HK-2 (cell line): ENCODE data around the gene CCDC71L.
A peak's percentile ranks its signal among the peaks of the same experiment; 100 is the strongest.

Experiments
- DNase-seq: peaks from one replicate; pipeline ENCODE4 v3.0.0-alpha.2; 2018; ENCODE audit not compliant: unreplicated experiment

CCDC71L gene

GRCh38 chr7:106625678-106626301 lies 35.2 kb downstream of the CCDC71L start:
- DNase-seq = no peak

- DNase-seq = peak; percentile 9
These were observed 37.1 kb downstream of the CCDC71L start for GRCh38 chr7:106623853-106624252.

GRCh38 chr7:106623315-106623660 lies 37.7 kb downstream of the CCDC71L start:
- no peak for DNase-seq

- no peak for DNase-seq
These were observed 38.2 kb downstream of the CCDC71L start for GRCh38 chr7:106622654-106623314.

- DNase-seq = no peak
These were observed 39.4 kb downstream of the CCDC71L start for GRCh38 chr7:106621393-106622132.

- no peak for DNase-seq
These were observed 40.3 kb downstream of the CCDC71L start for GRCh38 chr7:106620676-106621075.

GRCh38 chr7:106620034-106620433 lies 40.9 kb downstream of the CCDC71L start:
- DNase-seq = no peak

GRCh38 chr7:106619213-106619612 lies 41.7 kb downstream of the CCDC71L start:
- DNase-seq = no peak

GRCh38 chr7:106618480-106618879 lies 42.5 kb downstream of the CCDC71L start:
- DNase-seq = no peak

GRCh38 chr7:106617860-106618259 lies 43.1 kb downstream of the CCDC71L start:
- no peak for DNase-seq

- no peak for DNase-seq
These were observed 44.3 kb downstream of the CCDC71L start for GRCh38 chr7:106616708-106617051.

- DNase-seq = no peak
These were observed 44.9 kb downstream of the CCDC71L start for GRCh38 chr7:106615808-106616707.

- DNase-seq = no peak
These were observed 46.2 kb downstream of the CCDC71L start for GRCh38 chr7:106614751-106615150.

- DNase-seq = no peak
These were observed 47.0 kb downstream of the CCDC71L start for GRCh38 chr7:106613848-106614560.

GRCh38 chr7:106613279-106613678 lies 47.7 kb downstream of the CCDC71L start:
- no peak for DNase-seq

- no peak for DNase-seq
These were observed 48.5 kb downstream of the CCDC71L start for GRCh38 chr7:106612432-106612831.

- DNase-seq = no peak
These were observed 49.0 kb downstream of the CCDC71L start for GRCh38 chr7:106611911-106612310.

- DNase-seq = no peak
These were observed 49.7 kb downstream of the CCDC71L start for GRCh38 chr7:106610996-106611886.

GRCh38 chr7:106609416-106609815 lies 51.5 kb downstream of the CCDC71L start:
- DNase-seq = peak; percentile 17

- no peak for DNase-seq
These were observed 52.3 kb downstream of the CCDC71L start for GRCh38 chr7:106608661-106609060.
